DOHH2 (cell line): Measurements from ENCODE around the gene PCDHB8.

Experiments
- CTCF ChIP-seq: fragments of 200-600 bp; sonication (generic); IDR thresholded peaks from one replicate; pipeline ENCODE4 v1.5.1; 2014; ENCODE audit warnings: antibody characterized with exemption, mild to moderate bottlenecking, low read depth, low read length; ENCODE audit not compliant: poor library complexity, severe bottlenecking
- EZH2phosphoT487 ChIP-seq: fragments of 200-600 bp; sonication (generic); IDR thresholded peaks from 2 replicates; pipeline ENCODE4 v1.6.1; 2017; ENCODE audit warnings: borderline replicate concordance, mild to moderate bottlenecking, antibody characterized with exemption, low read length, moderate library complexity, mixed read lengths

GRCh38 chr5:141149812-141150211, 27.8 kb upstream of the PCDHB8 start, which contains the start of gene PCDHB6:
- TF ChIP-seq CTCF (peak; percentile 44), EZH2phosphoT487 (no peak)
